HepG2 (cell line): ENCODE results near the gene SLITRK2.

ENCODE experiments used
- CEBPB ChIP-seq: IDR thresholded peaks from 2 replicates; pipeline ENCODE4 v1.6.1; 2011; ENCODE audit warnings: low read depth, low read length, improper control_type of control experiment, borderline replicate concordance
- JUND ChIP-seq: sonication (generic); formaldehyde crosslinking; IDR thresholded peaks from 2 replicates; pipeline ENCODE4 v1.8.0; 2022; ENCODE audit warnings: mild to moderate bottlenecking, missing genetic modification reagents
- KLF6 ChIP-seq: IDR thresholded peaks from 2 replicates; pipeline ENCODE4 v1.8.0; 2016; ENCODE audit warnings: missing biosample characterization, missing genetic modification reagents
- RAD21 ChIP-seq: fragments of 450-650 bp; formaldehyde crosslinking; IDR thresholded peaks from 2 replicates; pipeline ENCODE4 v1.5.0; 2020; ENCODE audit warnings: mild to moderate bottlenecking
- ZNF207 ChIP-seq: fragments of 450-650 bp; IDR thresholded peaks from 2 replicates; pipeline ENCODE4 v1.6.1; 2016; ENCODE audit warnings: antibody characterized with exemption, borderline replicate concordance
- ZNF616 ChIP-seq: sonication (generic); formaldehyde crosslinking; IDR thresholded peaks from 2 replicates; pipeline ENCODE4 v1.5.0; 2020; ENCODE audit warnings: low read depth, mild to moderate bottlenecking, missing genetic modification reagents
- ZNF660 ChIP-seq: sonication (generic); formaldehyde crosslinking; IDR thresholded peaks from 2 replicates; pipeline ENCODE4 v1.5.1; 2020; ENCODE audit warnings: mild to moderate bottlenecking, low read depth, missing genetic modification reagents, borderline replicate concordance
- TF ChIP-seq, protein P1 (sequence below): sonication (generic); formaldehyde crosslinking; conservative IDR thresholded peaks from 2 replicates; pipeline ENCODE4 v1.5.0; 2020; ENCODE audit warnings: missing genetic modification reagents
- TF ChIP-seq, protein P2 (sequence below): IDR thresholded peaks from 2 replicates; pipeline ENCODE4 v1.6.1; 2016
- TF ChIP-seq, protein P3 (sequence below): sonication (generic); formaldehyde crosslinking; IDR thresholded peaks from 2 replicates; pipeline ENCODE4 v1.4.0; 2020; ENCODE audit warnings: missing genetic modification reagents
- TF ChIP-seq, protein P4 (sequence below): fragments of 450-650 bp; IDR thresholded peaks from 2 replicates; pipeline ENCODE4 v1.6.1; 2016
- TF ChIP-seq, protein P5 (sequence below): sonication (generic); formaldehyde crosslinking; IDR thresholded peaks from 2 replicates; pipeline ENCODE4 v1.5.0; 2020; ENCODE audit warnings: mild to moderate bottlenecking, missing genetic modification reagents, moderate library complexity
- TF ChIP-seq, protein P6 (sequence below): sonication (generic); formaldehyde crosslinking; IDR thresholded peaks from 2 replicates; pipeline ENCODE4 v1.4.0; 2020; ENCODE audit warnings: missing genetic modification reagents; ENCODE audit errors: not compliant biosample characterization
- TF ChIP-seq, protein P7 (sequence below), 2 experiments: fragments of 450-650 bp in 1 of 2; sonication (generic) in 1 of 2; formaldehyde crosslinking in 1 of 2; IDR thresholded peaks; 2 replicates each; pipeline versions ENCODE4 v1.6.1 to v1.8.0; 2016 to 2022; ENCODE audit warnings: antibody characterized with exemption in 1 of 2, mild to moderate bottlenecking in 1 of 2, missing genetic modification reagents in 1 of 2

DNA sequence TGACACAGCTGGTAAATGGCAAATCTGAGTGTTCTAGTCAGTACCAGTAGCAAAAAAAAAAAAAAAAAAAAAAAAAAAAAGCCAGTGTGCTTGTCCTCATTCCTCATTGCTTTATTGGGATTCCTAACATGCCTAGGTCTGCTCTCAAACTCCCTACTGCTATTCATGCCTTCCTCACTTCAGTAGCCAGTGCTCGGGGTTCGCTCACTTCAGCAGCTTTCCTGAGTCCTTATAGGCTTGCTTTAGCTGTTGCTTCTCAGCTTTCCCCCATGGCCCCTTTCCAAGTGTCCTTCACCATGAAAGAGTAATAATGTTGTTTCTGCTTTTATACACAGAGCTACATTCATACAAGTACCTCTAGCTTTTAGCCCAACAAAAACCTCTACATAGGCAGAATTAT lies 30.8 kb downstream of the SLITRK2 start:
- TF ChIP-seq JUND (CRISPR knock-in tag) (no peak), ZNF660 (CRISPR knock-in tag) (no peak), ZNF207 (no peak), ZNF616 (no peak), RAD21 (CRISPR knock-in tag) (no peak), KLF6 (CRISPR knock-in tag) (no peak), CEBPB (no peak)
- TF ChIP-seq, protein P1, sequence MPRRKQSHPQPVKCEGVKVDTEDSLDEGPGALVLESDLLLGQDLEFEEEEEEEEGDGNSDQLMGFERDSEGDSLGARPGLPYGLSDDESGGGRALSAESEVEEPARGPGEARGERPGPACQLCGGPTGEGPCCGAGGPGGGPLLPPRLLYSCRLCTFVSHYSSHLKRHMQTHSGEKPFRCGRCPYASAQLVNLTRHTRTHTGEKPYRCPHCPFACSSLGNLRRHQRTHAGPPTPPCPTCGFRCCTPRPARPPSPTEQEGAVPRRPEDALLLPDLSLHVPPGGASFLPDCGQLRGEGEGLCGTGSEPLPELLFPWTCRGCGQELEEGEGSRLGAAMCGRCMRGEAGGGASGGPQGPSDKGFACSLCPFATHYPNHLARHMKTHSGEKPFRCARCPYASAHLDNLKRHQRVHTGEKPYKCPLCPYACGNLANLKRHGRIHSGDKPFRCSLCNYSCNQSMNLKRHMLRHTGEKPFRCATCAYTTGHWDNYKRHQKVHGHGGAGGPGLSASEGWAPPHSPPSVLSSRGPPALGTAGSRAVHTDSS (CRISPR knock-in tag) = no peak
- TF ChIP-seq, protein P2, sequence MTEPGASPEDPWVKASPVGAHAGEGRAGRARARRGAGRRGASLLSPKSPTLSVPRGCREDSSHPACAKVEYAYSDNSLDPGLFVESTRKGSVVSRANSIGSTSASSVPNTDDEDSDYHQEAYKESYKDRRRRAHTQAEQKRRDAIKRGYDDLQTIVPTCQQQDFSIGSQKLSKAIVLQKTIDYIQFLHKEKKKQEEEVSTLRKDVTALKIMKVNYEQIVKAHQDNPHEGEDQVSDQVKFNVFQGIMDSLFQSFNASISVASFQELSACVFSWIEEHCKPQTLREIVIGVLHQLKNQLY (CRISPR knock-in tag) = no peak
- TF ChIP-seq, protein P3, sequence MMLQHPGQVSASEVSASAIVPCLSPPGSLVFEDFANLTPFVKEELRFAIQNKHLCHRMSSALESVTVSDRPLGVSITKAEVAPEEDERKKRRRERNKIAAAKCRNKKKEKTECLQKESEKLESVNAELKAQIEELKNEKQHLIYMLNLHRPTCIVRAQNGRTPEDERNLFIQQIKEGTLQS (CRISPR knock-in tag) = no peak
- TF ChIP-seq, protein P4, sequence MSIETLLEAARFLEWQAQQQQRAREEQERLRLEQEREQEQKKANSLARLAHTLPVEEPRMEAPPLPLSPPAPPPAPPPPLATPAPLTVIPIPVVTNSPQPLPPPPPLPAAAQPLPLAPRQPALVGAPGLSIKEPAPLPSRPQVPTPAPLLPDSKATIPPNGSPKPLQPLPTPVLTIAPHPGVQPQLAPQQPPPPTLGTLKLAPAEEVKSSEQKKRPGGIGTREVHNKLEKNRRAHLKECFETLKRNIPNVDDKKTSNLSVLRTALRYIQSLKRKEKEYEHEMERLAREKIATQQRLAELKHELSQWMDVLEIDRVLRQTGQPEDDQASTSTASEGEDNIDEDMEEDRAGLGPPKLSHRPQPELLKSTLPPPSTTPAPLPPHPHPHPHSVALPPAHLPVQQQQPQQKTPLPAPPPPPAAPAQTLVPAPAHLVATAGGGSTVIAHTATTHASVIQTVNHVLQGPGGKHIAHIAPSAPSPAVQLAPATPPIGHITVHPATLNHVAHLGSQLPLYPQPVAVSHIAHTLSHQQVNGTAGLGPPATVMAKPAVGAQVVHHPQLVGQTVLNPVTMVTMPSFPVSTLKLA = no peak
- TF ChIP-seq, protein P5, sequence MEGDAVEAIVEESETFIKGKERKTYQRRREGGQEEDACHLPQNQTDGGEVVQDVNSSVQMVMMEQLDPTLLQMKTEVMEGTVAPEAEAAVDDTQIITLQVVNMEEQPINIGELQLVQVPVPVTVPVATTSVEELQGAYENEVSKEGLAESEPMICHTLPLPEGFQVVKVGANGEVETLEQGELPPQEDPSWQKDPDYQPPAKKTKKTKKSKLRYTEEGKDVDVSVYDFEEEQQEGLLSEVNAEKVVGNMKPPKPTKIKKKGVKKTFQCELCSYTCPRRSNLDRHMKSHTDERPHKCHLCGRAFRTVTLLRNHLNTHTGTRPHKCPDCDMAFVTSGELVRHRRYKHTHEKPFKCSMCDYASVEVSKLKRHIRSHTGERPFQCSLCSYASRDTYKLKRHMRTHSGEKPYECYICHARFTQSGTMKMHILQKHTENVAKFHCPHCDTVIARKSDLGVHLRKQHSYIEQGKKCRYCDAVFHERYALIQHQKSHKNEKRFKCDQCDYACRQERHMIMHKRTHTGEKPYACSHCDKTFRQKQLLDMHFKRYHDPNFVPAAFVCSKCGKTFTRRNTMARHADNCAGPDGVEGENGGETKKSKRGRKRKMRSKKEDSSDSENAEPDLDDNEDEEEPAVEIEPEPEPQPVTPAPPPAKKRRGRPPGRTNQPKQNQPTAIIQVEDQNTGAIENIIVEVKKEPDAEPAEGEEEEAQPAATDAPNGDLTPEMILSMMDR = no peak
- TF ChIP-seq, protein P6, sequence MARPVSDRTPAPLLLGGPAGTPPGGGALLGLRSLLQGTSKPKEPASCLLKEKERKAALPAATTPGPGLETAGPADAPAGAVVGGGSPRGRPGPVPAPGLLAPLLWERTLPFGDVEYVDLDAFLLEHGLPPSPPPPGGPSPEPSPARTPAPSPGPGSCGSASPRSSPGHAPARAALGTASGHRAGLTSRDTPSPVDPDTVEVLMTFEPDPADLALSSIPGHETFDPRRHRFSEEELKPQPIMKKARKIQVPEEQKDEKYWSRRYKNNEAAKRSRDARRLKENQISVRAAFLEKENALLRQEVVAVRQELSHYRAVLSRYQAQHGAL (CRISPR knock-in tag) = no peak
- TF ChIP-seq, protein P7, sequence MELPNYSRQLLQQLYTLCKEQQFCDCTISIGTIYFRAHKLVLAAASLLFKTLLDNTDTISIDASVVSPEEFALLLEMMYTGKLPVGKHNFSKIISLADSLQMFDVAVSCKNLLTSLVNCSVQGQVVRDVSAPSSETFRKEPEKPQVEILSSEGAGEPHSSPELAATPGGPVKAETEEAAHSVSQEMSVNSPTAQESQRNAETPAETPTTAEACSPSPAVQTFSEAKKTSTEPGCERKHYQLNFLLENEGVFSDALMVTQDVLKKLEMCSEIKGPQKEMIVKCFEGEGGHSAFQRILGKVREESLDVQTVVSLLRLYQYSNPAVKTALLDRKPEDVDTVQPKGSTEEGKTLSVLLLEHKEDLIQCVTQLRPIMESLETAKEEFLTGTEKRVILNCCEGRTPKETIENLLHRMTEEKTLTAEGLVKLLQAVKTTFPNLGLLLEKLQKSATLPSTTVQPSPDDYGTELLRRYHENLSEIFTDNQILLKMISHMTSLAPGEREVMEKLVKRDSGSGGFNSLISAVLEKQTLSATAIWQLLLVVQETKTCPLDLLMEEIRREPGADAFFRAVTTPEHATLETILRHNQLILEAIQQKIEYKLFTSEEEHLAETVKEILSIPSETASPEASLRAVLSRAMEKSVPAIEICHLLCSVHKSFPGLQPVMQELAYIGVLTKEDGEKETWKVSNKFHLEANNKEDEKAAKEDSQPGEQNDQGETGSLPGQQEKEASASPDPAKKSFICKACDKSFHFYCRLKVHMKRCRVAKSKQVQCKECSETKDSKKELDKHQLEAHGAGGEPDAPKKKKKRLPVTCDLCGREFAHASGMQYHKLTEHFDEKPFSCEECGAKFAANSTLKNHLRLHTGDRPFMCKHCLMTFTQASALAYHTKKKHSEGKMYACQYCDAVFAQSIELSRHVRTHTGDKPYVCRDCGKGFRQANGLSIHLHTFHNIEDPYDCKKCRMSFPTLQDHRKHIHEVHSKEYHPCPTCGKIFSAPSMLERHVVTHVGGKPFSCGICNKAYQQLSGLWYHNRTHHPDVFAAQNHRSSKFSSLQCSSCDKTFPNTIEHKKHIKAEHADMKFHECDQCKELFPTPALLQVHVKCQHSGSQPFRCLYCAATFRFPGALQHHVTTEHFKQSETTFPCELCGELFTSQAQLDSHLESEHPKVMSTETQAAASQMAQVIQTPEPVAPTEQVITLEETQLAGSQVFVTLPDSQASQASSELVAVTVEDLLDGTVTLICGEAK (IDR thresholded peaks at IDR 0.05) = no peak
- TF ChIP-seq, protein P7 (CRISPR knock-in tag; IDR thresholded peaks at IDR 0.05) = no peak
